NCI-H510A treated with DMSO at 0.1 percent for 48 hours (cell line): Measurements from ENCODE around the gene NR1D2.
"Not testable (repeated sequence)": the region's sequence is repeated elsewhere in the genome, so short reads cannot be mapped to it uniquely, and the experiment has no call there.

Experiments used
- DNase-seq: peaks from one replicate; lab custom pipeline; 2025; lab: John Stamatoyannopoulos, UW

Gene NR1D2

DNA sequence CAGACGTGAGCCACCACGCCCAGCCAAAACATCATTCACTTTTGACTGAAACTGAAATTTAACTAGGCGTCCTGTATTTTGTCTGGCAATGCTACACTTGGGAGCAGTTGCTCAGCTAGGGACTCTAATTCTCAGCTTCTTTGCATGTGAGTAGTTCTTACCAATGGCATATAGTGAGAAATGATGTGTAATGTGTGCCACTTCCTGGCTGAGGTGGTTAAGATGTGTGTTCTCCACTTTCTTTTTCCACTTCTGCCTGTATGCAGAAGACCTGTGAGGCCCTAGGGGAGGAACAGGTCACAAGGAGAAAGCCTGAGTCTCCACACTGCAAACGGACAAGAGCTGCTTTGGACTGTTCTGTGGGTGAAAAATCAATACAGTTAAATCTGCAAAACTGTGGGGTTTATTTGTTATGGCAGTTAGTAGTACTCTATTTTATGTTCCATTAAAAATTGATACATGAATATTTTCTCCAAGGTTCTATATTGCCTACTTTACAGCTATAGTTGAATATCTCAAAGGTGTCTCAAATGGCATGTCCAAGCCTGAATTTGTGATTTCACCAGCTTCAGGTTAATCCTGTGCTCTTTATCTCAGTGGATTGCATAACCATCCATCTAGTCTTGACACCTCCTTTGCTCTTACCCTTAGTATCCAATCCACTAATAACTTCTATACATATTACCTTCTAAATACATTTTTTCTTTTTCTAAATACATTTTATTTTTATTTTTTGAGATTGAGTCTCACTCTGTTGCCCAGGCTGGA is 59.3 kb downstream of the NR1D2 start:
- no peak for DNase-seq

DNA sequence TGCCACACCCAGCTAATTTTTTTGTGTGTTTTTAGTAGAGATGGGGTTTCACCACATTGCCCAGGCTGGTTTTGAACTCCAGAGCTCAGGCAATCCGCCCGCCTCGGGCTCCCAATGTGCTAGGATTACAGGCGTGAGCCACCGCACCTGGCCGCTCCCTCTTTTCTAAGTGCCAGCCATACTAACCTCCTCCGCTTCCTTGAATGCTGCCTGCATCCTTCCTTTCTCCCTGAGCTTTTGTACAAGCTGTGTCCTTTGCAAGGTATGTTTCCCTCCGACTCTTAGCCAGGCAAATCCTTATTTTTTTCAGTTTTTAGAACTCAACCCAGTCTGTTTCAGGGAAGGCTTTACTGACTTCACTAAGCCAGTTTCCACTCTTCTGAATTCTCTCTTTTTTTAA is 60.6 kb downstream of the NR1D2 start:
- no peak for DNase-seq

DNA sequence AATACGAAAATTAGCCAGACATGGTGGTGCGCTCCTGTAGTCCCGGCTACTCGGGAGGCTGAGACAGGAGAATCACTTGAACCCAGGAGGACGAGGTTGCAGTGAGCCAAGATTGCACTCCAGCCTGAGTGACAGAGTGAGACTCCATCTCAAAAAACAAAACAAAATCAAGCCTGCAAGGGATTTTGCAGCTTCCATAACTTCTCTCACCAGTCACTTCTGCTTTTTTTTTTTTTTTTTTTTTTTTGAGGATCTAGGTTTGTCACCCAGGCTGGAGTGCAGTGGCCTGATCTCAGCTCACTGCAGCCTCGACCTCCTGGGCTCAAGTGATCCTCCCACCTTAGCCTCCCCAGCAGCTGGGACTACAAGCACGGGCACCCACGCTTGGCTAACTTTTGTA is 65.7 kb downstream of the NR1D2 start:
- not testable (repeated sequence) for DNase-seq

DNA sequence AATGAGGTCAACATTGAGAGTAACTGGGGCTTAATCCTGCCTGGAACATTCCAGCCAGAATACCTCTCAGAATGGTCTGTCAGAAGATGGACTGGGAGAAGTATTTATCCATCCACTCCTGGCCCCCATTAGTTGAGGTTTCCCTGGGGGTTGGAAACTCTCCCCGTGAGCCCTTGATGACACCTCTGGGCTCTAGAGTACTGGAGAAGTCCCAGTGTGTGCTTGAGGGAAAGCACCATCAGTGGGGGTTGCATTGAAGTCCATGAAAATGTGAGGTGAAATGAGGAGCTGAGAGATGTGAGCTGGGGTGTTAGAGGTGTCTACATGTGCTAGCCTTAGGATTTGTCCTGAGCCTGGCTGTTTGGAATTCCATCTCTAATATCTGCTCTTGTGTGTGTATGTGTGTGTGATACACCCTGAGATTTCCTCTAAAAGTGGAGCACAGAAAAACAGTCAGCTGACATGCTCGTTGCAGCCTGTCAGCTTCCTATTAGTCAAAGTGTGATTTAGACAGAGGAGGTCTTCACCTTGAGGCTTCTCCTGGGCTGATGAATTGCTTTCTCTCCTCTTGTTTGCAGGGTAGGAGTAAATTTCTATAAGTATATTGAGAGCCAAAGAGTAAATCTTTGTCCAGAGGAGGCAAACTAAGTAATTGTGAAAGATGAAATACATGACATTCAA is 67.6 kb downstream of the NR1D2 start:
- DNase-seq = no peak

DNA sequence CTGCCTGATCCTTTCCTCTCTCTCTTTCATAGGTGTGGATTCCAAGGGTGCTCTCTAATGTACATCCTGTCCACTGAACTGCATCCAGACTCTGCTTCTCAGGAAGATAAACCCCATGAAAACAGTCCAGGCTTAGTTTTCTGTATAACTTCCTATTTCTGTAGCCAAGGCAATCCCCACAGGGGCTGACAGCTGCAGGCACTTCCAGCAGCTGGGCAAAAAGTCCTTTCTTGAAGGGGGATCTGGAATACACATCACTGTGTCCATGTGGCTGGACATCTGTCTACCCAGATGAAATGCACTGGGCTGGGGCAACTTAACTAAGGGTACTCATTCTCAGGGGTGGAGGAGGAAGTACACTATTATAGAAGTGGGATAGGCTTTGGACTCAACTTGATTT is 72.2 kb downstream of the NR1D2 start:
- DNase-seq = no peak

DNA sequence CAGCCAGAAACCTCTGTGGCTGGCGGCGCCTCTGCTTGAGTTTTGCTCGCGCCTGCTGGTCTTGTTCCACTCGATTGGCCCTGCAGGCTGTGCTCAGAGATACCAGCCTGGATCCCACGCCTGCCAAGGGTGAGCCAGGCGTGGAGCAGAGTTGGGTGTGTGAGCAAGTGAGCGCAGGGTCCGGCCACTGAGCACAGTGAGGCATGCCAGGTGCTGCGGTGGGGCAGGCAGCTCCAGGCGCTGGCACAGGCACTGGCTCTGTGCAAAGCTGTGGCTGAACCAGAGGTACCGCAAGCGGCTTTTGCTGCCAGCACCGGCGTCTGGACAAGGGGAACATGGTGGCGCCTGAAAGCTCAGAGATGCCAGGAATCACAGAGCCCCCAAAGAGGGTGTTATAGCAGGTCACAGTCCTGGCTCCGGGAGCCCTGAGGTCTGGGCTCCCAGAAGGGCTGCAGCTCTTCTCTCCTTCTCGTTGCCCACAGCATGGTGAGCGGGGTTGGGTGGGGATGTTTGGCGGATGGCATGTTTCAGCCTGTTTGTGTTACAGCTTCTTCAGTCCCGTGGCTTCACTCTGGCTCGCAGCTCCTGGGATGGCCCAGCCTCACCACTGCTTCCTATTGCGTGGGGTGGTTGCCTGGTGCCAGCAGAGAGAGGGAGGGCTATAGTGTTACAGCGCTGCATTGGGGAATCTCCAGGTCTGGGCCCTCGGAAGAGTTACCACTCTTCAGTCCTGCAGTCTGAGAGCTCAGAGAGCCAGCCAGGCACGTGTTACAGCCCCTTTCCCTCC is 73.9 kb downstream of the NR1D2 start:
- DNase-seq = no peak

DNA sequence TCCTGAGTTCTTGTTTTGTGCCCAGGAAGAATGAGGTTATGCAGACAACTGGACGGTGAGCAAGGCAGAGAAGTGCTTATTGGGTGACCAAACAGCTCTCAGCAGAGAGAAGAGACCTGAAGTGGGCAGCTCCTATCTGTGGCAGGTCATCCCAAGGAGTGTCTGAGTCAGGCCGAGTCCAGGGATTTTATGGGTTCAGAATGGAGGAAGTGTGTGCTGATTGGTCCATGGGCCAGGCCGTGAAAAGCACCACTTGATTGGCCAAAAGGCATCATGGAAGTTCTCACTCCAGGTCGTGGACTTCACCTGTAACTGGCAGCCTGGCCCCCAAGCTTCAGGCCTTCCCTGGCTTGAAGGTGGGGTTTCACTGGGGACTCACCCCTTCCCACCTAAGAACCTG is 74.5 kb downstream of the NR1D2 start:
- DNase-seq = no peak

DNA sequence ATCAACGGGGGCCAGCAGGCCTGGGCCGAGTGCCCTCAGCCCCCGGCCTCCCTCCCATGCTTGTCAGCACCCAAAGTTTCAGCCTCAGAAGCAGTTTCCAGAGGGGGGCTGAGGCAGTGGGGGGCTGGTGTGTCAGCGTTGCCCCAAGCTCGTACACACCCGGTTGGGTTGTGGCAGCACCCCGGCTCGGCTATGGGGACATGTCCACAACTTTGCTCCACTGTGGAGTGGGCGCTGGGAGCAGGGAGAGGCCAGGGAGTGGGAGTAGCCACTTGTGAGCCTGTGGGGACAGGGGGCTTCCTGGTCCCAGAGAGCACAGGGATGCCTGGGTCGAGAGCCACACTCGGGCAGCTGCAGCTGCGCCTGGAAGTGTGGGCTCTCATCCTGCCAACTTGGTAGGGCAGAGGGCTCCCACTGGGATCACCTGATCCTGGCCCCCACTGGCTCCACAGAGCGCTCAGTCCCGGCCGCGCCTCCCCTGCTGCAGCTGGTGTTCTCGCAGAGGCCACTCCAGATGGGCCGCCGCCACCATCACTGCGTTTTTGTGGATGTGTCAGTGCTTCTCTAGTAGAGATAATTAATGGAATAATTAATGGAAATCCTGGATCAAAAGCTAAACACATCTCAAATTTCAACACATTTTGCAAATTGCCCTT is 75.1 kb downstream of the NR1D2 start:
- no peak for DNase-seq

DNA sequence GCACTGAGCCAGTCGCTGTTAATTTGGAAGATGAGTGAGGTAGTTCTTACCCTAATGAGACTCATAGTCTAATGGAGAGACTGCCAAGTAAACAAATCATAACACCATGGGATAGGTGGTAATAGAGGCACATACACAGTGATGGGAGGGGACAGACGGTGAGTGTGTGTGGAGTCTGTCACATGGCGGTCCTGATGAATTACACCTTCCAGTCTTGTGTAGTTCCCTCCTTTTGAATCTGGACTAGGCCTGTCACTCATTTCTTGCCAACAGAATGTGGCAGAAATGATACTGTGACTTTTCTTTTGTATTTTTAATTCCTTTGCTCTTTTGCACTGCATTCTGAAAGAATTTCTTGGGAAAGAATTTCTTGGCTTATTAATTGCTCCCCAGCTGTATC is 78.1 kb downstream of the NR1D2 start:
- no peak for DNase-seq

DNA sequence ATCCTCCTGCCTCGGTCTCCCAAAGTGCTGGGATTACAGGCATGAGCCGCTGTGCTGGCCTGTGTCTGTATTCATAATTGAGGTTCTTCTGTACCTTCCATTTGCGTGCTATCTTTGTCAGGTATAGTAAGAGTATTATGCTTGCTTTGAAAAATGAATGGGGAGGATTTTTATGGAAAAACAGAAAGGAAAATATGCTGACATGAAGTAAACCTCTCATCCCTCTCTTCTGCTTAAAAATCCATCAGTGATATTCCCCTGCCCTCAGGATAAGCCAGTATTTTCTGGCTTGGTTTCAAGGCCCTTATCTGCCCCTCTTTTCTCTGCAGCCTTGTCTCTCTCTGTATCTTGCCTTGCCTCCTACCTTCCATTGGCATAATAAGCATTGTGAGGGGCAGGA is 80.7 kb downstream of the NR1D2 start:
- DNase-seq = no peak

DNA sequence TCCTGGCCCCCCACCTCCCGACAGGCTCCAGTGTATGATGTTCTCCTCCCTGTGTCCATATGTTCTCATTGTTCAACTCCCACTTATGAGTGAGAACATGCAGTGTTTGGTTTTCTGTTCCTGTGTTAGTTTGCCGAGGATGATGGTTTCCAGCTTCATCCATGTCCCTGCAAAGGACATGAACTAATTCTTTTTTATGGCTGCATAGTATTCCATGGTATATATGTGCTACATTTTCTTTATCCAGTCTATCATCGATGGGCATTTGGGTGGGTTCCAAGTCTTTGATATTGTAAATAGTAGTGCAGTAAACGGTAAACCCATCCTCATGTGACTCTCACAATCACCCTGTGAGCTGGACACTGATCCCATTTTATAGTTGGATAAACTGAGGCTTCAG is 81.6 kb downstream of the NR1D2 start:
- DNase-seq = not testable (repeated sequence)

DNA sequence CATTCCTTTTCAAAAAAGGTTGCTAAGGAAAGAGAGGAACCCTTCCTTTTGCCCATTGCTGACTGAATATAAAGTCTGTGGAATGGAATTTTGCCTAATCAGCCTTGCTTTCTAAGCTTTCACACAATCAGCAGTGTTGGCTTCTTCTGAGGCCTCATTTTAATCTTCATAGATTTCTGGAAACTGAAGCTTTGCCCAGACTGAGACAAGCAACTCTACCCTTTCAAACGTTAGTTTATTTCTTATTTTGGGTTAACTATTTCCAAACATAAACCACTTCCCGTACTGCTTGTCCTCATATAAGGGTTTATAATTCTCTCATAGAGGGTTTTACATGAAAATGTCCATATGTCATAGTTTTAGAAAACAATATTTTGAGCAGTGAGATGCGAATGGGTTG is 82.9 kb downstream of the NR1D2 start:
- no peak for DNase-seq
